ENCODE results near the gene C2CD2L.
A peak's percentile ranks its signal among the peaks of the same experiment; 100 is the strongest.

C2CD2L gene

DNA sequence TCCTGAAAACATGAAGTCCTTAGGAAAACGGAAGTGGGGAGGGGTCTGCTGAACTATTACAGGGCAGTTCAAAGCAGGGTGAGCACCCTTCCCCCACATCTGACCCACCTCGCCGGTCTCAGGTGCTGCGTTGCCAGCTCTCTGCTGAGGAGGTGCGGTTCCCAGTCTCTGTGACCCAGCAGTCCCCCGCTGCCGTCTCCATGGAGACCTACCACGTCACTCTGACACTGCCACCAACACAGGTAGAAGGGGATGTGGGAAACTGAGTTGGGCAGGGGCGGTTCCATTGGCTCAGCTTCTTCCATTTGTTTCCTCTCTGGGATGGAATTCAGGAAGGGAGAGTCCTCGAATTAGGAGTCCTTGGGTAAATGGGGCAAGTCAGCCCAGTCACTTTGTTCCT is 3.3 kb downstream of the C2CD2L start:
- DNase-seq: no peak
- in situ Hi-C loops (cut with HindIII; ENCODE audit: low pct_ligation_motif_present, low pct_unique_long_range_greater_than_20kb, low sequenced_read_pairs): no loop called here

DNA sequence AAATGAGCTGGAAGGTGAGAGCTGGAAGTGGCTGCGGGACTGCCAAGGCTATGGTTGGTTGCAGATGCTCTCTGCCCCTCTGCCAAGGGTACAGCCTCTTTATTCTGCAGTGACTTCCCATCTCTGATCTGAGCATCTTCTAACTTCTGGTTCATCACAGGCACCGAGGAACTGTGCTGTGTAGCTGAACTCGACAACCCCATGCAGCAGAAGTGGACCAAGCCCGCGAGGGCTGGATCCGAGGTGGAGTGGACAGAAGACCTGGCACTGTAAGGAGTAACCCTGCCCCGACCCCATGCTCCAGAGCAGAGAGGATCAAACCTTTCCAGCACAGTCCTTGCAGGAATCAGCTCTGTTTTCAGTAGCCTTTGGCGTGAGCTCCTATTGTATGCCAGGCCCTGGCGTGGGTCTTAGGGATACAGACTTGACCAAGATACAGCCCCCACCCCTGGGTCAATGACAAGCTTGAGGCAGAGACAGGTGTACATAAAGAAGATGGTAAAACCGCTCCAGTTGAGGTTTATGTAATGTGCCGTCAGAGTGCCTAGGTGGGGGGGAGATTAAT is 4.3 kb downstream of the C2CD2L start:
- no peak for DNase-seq
- in situ Hi-C loops (cut with HindIII; ENCODE audit: low pct_ligation_motif_present, low pct_unique_long_range_greater_than_20kb, low sequenced_read_pairs): no loop called here

DNA sequence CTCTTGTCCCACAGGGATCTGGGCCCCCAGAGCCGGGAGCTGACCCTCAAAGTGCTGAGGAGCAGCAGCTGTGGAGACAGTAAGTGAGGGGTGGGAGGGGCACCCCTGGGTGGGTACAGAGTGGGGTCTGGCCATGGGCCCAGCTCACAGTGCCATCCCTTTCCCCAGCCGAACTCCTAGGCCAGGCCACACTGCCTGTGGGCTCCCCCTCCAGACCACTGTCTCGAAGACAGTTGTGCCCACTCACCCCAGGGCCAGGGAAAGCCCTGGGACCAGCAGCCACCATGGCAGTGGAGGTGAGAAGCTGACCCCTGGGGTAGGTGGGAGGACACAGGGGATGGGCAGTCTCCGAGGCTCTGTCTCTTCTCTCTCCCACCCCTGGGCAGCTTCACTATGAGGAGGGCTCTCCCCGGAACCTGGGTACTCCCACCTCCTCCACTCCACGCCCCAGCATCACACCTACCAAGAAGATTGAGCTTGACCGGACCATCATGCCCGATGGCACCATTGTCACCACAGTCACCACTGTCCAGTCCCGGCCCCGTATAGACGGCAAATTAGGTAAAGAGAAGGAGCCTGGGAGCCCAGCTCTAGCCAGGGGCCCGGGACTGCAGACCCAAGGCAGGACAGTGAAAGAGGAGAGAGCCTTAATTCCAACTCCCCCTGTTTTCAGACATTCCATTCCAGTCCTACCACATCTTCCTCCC is 5.3 kb downstream of the C2CD2L start:
- DNase-seq: no peak
- in situ Hi-C loops (cut with HindIII; ENCODE audit: low pct_ligation_motif_present, low pct_unique_long_range_greater_than_20kb, low sequenced_read_pairs): no loop called here

DNA sequence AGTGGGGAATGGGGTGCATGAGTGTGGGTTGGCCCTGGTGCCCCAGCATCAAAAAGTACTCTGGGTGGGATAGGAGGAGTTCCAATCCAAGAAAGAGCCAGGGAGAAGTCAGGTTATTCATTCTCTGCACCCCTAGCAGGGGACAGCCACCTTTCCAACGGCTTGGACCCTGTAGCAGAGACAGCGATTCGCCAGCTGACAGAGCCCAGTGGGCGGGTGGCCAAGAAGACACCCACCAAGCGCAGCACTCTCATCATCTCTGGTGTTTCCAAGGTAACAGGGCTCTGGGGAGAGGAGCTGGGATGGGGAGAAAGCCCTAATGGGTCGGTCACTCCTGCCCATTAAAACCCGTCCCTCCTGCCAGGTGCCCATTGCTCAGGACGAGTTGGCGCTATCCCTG is 6.6 kb downstream of the C2CD2L start:
- in situ Hi-C loops (cut with HindIII; ENCODE audit: low pct_ligation_motif_present, low pct_unique_long_range_greater_than_20kb, low sequenced_read_pairs): no loop called here
- DNase-seq: no peak

DNA sequence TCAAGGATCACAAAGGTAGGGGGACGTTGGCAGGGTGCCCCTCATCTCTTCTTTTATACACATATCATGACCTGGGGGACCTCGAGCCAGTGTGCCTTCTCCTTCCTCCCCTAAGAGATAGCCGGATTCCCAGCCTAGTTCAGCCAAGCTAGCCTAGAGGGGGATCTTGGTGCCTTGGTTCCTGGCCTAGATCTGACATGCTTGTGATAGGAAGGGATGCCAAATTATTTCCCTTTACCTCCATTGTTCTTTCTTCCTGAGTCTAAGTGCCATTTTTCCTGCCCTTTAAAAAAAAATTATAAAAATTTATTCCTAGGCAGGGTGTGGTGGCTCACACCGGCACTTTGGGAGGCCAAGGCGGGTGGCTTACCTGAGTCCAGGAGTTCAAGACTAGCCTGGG is 7.2 kb downstream of the C2CD2L start:
- in situ Hi-C loops (cut with HindIII; ENCODE audit: low pct_ligation_motif_present, low pct_unique_long_range_greater_than_20kb, low sequenced_read_pairs): no loop called here
- no peak for DNase-seq

DNA sequence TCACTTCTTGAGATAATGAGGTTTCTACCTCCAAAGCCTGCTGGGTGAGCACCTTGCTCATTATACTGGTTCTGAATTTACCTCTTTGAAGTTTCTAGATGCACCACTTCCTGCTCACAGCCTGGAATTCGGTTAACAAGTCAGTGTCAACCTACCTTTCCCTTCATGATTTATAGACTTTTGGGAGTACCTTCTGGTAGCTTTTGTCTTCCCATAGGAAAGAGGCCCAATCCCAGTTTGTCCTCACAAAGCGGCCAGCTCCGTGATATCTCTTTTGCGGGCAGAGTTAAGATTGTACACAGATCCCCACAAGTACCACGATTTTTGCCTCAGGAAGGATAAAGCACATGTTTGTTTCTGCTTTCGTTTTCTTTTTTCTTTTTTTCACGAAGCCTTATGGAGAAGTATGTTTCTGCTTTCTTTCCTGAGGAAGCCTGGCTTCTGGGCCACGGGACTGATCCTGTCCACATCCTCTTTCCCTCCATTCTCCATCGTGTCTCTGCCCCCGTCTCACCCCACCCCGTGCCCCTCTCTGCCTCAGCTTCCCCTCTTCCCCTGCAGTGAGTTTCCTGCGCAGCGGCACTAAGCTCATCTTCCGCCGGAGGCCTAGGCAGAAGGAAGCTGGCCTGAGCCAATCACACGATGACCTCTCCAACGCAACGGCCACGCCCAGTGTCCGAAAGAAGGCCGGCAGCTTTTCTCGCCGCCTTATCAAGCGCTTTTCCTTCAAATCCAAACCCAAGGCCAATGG is 8.5 kb downstream of the C2CD2L start:
- in situ Hi-C loops (cut with HindIII; ENCODE audit: low pct_ligation_motif_present, low pct_unique_long_range_greater_than_20kb, low sequenced_read_pairs): no loop called here
- DNase-seq: no peak

DNA sequence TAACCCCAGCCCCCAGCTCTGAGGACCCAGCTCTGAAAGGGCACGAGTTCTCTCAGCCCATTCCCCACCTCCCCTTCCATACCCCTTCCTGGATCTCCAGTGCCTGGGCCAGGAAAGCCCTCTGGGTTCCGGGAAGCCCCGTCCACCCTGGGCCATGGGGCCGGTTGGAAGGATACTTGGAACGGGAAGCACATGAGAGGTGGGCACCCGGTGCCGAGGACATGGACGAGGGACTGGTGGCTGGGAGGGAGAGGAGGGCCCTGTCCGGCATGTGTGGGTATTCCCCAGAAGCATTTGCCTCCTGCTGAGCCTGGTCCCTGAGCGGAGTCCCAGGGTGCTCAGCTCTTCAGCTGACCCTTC is 9.1 kb downstream of the C2CD2L start:
- in situ Hi-C loops (cut with HindIII; ENCODE audit: low pct_ligation_motif_present, low pct_unique_long_range_greater_than_20kb, low sequenced_read_pairs): no loop called here
- no peak for DNase-seq

DNA sequence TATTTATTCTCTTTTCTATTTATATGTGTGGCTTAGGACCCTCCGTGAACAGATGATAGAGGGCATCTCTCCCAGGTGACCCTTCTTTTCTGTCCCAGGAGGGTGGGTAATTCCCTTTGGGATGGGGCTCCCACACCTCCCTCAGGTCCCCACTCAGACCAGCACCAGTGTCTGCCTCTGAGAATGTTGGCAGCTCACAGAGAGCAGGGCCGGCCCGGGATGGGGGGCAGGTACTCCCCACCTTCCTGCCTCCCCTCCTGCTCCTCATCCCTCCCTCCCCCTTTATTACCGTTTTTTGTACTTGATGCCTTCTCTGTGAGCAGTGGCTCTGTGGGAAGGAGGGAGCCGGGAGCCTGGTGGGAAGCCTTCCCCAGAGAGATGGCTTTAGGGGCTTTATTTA is 9.5 kb downstream of the C2CD2L start:
- in situ Hi-C loops (cut with HindIII; ENCODE audit: low pct_ligation_motif_present, low pct_unique_long_range_greater_than_20kb, low sequenced_read_pairs): no loop called here
- DNase-seq: no peak

DNA sequence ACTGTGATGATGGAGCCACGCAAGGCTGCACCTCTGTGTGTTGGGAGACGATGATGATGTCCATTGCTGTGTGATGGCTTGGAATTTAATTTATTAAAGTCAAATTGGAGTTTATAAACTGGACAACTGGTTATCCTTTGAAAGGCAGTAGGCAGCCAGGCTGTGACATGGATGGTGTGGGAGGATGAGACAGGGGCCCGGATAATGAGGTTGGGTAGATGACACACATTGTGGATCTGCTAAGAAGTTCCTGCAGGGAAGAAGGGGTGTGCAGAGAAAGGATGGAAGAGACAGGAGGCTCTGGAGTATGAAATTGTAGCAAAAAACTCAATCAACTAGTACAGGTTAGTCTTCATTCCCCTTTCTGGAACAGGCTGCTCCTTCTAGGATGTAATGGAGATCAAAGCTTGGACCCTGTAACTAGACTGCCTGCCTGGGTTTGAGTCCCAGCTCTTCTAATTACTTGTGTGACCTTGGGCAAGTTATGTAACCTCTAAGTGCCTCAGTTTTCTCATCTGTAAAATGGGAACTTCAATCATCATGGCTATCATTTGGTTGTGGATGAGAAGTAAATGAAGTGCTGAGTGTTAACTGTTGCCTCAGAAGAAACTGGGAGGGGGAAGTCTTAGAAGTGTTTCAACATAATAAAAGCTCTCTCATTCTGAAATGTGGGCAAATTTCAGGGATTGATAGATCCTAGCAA is 10.0 kb downstream of the C2CD2L start:
- DNase-seq: no peak
- in situ Hi-C loops (cut with HindIII; ENCODE audit: low pct_ligation_motif_present, low pct_unique_long_range_greater_than_20kb, low sequenced_read_pairs): no loop called here

DNA sequence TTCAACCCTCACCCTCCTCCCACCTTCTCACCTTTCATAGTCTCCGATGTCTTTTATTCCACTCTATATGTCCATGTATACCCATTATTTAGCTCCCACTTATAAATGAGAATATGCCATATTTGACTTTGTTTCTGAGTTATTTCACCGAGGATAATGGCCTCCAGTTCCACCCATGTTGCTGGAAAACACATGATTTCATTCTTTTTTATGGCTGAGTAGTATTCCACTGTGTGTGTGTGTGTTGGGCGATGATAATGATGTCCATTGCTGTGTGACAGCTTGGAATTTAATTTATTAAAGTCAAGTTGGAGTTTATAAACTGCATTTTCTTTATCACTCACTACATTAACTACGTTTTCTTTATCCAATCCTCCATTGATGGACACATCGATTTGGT is 11.1 kb downstream of the C2CD2L start:
- in situ Hi-C loops (cut with HindIII; ENCODE audit: low pct_ligation_motif_present, low pct_unique_long_range_greater_than_20kb, low sequenced_read_pairs): no loop called here
- no peak for DNase-seq

DNA sequence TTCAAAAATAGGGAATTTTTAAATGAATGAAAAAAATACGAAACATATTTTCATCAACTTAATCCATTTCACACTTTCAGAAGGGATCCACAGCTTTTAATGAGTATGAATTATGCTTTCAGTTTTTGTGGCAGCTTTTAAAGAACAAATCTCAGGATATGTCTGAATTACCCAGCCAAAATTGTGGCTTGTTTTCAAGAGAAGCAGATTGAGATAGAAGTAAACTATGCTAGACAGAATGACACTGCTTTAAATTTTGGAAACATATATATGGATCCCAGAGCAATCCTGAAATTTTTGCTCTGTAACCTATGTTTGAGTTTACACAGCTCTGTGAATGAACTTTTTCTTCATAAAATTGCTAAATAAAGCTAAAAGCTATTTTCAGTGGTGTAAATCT is 11.8 kb downstream of the C2CD2L start:
- DNase-seq: no peak
- in situ Hi-C loops (cut with HindIII; ENCODE audit: low pct_ligation_motif_present, low pct_unique_long_range_greater_than_20kb, low sequenced_read_pairs): no loop called here

DNA sequence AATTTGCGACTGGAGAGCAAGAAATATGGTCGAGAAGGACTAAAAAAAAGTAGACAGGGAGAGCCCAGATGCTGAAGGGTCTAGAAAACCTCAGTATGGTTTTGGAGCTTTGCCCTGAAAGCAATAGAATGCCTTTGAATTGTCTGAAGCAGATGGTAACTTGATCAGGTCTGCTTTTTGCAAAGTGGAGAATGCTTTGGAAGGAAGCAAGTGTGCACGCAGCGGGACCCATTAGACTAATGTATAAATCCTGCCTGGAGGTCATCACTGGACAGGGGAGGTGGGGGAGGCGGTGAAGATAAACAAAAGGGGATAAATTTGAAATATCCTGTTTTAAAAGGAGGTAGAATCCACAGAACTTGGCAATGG is 13.5 kb downstream of the C2CD2L start:
- in situ Hi-C loops (cut with HindIII; ENCODE audit: low pct_ligation_motif_present, low pct_unique_long_range_greater_than_20kb, low sequenced_read_pairs): no loop called here
- DNase-seq: no peak

DNA sequence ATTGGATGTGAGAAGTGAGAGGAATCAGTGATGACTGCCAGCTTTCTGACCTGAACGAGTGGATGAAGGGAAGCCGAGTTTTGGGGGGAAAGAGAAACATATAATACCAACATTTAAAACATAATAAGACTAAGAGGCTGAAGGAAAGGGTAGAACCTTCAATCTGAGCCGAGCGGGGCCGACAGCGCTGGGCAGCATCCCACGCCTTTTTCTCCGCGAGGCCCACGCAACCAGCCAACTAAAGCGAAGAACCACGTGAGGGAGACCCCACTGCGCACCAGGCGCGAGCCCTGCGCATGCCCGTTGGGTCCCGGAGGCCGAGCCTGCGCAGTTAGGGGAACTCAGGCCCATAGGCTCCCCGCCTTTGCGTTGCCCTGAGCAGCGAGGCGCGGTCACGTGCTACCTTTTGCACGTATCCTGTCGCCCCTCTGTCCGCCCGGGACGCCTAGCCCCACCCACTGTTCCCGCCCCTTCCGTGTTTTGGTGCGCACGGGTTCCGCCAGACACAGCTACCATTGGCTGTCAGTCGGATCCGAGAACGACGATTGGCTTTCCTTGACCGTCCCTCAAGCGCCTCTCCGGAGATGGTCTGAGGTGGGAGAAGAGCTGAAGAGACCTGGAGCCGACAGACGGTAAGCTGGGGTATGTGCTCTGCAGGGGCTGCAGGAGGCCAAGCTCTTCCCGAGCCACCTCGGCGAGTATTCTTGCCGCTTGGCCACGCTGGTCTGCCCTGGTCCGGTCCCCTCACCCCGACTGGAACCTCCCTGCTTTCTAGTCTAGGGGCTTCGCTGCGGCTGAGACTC is 14.1 kb downstream of the C2CD2L start, which contains the start of gene HINFP:
Gene HINFP, plus strand, starts transcription at position 573 of the 803 bp plus-strand sequence. CDS start 5,365 bp downstream, outside the sequence.
- in situ Hi-C loops (cut with HindIII; ENCODE audit: low pct_ligation_motif_present, low pct_unique_long_range_greater_than_20kb, low sequenced_read_pairs): no loop called here
- peak; percentile 97 for DNase-seq

DNA sequence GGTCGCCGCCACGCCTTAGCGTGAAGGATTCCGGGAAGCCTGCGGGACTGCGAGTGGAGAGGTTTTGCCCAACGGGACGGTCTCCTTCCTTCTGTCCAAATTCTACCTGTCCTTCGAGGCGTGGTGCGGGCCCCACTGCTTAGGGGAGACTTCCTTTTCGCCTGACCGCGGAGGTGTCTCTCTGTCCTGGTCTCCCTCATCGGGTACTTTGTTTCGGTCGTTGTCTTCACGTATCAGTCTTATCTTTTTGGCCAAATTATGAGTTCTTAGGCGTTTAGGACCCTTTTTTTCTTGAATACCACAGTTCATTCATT is 14.6 kb downstream of the C2CD2L start:
- DNase-seq: no peak
- in situ Hi-C loops (cut with HindIII; ENCODE audit: low pct_ligation_motif_present, low pct_unique_long_range_greater_than_20kb, low sequenced_read_pairs): no loop called here

DNA sequence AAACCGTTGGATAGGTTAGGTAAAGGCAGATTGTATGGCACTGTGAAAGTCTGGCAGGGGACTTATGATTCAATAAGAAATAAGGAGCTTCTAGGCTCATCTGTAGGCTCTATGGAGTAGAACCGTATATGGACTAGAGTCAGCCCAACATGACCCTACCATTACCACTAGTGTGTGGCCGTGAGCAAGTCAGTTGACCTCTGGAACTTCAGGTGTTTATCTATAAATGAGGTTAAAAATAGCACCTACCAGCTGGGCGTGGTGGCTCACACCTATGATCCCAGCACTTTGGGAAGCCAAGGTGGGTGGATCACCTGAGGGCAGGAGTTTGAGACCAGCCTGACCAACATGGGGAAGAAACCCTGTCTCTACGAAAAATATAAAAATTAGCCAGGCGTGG is 18.7 kb downstream of the C2CD2L start:
- in situ Hi-C loops (cut with HindIII; ENCODE audit: low pct_ligation_motif_present, low pct_unique_long_range_greater_than_20kb, low sequenced_read_pairs): no loop called here
- DNase-seq: no peak

DNA sequence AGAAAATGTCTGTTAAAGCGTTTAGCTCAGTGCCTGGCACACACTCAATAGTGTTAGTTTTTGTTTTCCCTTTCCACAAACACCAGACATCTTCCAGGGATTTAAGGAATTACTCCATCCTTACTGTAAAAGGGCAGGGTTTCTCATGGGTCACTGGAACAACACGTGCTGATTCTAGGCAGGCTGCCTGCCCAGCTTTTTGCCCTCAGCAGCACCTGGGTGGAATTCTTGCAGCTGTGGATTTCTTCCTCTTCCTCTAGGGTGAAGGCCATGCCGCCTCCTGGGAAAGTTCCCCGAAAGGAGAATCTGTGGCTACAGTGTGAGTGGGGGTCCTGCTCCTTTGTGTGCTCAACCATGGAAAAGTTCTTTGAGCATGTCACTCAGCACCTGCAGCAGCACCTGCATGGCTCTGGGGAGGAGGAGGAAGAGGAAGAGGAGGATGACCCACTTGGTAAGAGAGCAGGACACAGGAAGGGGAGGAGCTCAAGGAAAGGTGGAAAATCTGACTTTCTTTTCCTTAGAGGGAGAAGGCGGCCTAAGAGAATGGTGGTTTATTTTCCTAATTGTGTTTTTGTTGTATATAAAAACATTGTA is 19.6 kb downstream of the C2CD2L start:
- no peak for DNase-seq
- in situ Hi-C loops (cut with HindIII; ENCODE audit: low pct_ligation_motif_present, low pct_unique_long_range_greater_than_20kb, low sequenced_read_pairs): no loop called here

DNA sequence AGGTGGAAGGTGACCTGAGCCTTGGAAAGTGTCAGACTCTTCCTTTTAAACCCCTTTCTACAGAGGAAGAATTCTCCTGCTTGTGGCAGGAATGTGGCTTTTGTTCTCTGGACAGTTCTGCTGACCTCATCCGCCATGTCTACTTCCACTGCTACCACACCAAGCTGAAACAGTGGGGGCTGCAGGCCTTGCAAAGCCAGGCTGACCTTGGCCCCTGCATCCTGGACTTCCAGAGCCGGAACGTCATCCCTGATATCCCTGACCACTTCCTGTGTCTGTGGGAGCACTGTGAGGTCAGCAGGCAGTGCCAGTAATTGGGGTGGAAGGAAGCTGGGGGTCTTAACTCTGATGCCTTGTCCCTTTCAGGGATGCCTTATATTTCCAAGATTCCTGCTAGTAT is 23.5 kb downstream of the C2CD2L start:
- in situ Hi-C loops (cut with HindIII; ENCODE audit: low pct_ligation_motif_present, low pct_unique_long_range_greater_than_20kb, low sequenced_read_pairs): no loop called here
- DNase-seq: no peak

DNA sequence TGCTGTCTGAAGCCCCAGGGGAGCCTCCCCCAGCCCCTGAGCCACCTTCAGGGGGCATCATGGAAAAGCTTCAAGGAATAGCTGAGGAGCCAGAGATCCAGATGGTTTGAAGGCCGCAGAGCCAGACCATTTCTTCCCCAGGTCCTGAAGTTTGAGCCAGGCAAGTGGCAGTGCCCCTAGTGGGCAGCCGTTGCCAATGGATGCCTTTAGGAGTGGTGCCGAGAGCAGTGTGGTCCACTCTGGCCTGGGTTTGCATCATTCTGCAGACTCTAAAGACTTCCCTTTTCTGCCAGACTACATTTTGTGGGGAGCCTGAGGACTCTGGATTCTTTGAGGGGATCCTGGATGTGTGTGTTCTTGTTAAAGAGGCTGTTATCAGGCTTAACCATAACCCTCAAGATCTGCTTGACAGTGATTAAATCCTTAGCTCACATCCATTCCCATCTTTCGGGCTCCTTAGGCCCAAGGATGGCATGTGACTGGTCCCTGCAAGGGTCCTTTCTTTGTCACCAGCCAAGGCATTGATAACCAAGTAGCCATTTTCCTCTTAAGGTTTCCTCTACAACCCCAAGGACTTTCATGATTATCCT is 27.3 kb downstream of the C2CD2L start:
- peak; percentile 11 for DNase-seq
- in situ Hi-C loops (cut with HindIII; ENCODE audit: low pct_ligation_motif_present, low pct_unique_long_range_greater_than_20kb, low sequenced_read_pairs): no loop called here
